ENCODE results near the gene MIA2. TPM values are rescaled to one million over a fixed set of nuclear protein-coding genes. Genes with fewer than 3 reads are reported as not detected.
A peak's percentile ranks its signal among the peaks of the same experiment; 100 is the strongest.
"Not testable (repeated sequence)": the region's sequence is repeated elsewhere in the genome, so short reads cannot be mapped to it uniquely, and the experiment has no call there.

Gene MIA2
- total RNA-seq, 1 experiment from 2014 or later, result 15.0 TPM

DNA sequence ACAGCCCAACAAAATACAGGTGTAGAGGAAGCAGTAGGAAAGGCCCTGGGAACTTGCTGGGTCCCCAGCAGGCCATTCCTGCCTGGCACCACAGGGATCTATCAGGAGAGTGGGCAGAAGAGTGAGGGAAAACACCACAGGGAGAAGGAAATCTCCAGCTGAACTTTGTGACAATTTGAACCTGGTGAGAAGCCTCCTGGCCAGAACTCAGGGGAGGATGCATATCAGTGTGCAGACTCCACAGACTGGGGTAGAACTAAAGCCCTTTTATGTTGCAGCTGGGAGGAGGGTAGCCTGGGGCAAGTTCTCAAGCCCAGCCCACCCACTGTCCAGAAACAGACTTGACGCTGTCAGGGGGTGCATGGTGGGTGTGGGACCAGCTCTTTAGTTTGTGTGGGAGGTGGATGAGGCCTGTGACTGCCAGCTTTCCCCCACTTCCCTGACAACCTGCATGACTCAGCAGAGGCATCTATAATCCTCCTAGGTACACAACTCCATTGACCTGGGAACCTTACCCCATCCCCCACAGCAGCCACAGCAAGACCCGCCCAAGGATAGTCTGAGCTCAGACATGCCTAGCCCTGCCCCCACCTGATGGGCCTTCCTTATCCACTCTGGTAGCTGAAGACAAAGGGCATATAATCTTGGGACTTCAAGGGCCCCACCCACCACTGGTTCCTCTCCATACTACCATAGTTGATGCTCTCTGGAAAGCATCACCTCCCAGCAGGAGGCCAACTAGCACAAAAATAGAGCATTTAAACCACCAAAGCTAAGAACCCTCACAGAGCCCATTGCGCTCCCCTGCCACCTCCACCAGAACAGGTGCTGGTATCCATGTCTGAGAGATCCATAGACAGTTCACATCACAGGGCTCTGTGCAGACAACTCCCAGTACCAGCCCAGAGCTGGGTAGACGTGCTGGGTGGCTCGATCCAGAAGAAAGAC is 29.8 kb upstream of the MIA2 start:
- Histone ChIP-seq H4K91ac (ENCODE audit: insufficient read length, low read depth, low read length) (no peak overlapping the region), H3T11ph (ENCODE audit: low read length) (no peak overlapping the region), H3K4ac (ENCODE audit: low read depth, low read length) (no peak overlapping the region), H4K8ac (replicated peaks; ENCODE audit: insufficient read length, low read depth, low read length) (no peak overlapping the region), H2AK5ac (ENCODE audit: insufficient read length, low read length) (no peak overlapping the region), H4K5ac (ENCODE audit: insufficient read length, low read depth, low read length) (no peak overlapping the region), H2BK20ac (ENCODE audit: low read depth, low read length, poor library complexity, severe bottlenecking) (no peak overlapping the region), H4K20me1 (ENCODE audit: control insufficient read depth, insufficient read depth, insufficient read length) (no peaks in the 10 kb centered on the region), H3K9me3 (ENCODE audit: control insufficient read depth, low read depth, low read length) (no peaks in the 10 kb centered on the region), H3K14ac (ENCODE audit: insufficient read depth, low read length) (no peak overlapping the region; the same call in 1 of the 2 replicates), H3K23me2 (ENCODE audit: insufficient read length, low read depth, low read length, poor library complexity, severe bottlenecking) (no peaks in the 10 kb centered on the region), H3K23ac (ENCODE audit: insufficient read length, low read depth, low read length) (no peak overlapping the region), H3K79me1 (ENCODE audit: insufficient read depth, low read depth, low read length, poor library complexity, severe bottlenecking) (no peaks in the 10 kb centered on the region), H3K56ac (ENCODE audit: insufficient read length, low read depth, low read length) (no peak overlapping the region), H3K79me2 (ENCODE audit: insufficient read depth, low read length) (no peaks in the 10 kb centered on the region), H2BK15ac (ENCODE audit: low read depth, low read length) (no peak overlapping the region), H3K4me2 (ENCODE audit: insufficient read depth, insufficient read length, low read length) (no peak overlapping the region), H3K4me1 (ENCODE audit: insufficient read depth, low read length) (peaks cover 8% of the 10 kb centered on the region; the same call in 1 of the 2 replicates), H3K27me3 (ENCODE audit: insufficient read depth, low read length) (no peaks in the 10 kb centered on the region), H2BK120ac (ENCODE audit: low read depth, low read length, poor library complexity, severe bottlenecking) (no peak overlapping the region), H2BK12ac (ENCODE audit: insufficient read length, low read depth, low read length) (no peak overlapping the region), H3K9ac (ENCODE audit: extremely low read depth, insufficient read length, low read length) (no peak overlapping the region), H3K27ac (ENCODE audit: insufficient read length, low read depth, low read length) (no peak overlapping the region), H3K18ac (ENCODE audit: insufficient read length, low read depth, low read length) (no peak overlapping the region), H2BK5ac (ENCODE audit: insufficient read length, low read length) (no peak overlapping the region), H2AFZ (ENCODE audit: low read length) (no peak overlapping the region)
- peak overlapping the region; percentile 68 to 96 (median 85) for H3K27ac Mint-ChIP-seq
- no peaks in the 10 kb centered on the region; a peak in 1 of 5 replicates for H3K9me3 Mint-ChIP-seq
- H3K27me3 Mint-ChIP-seq (ENCODE audit: low read depth), result no peaks in the 10 kb centered on the region
- H3K4me1 Mint-ChIP-seq, result peaks cover 18 to 22% of the 10 kb centered on the region in 2 experiments
- no CpG with 5 or more reads among the region's 5 CpGs for WGBS (ENCODE audit: extremely low coverage, insufficient read length, low lambda C conversion rate)
- 0 out of 5 replicates have a peak overlapping the region, but pooled peaks of 1 of the 2 experiments have one; percentile 7 for H3K4me3 Mint-ChIP-seq
- H3K36me3 Mint-ChIP-seq (ENCODE audit: insufficient read depth in 1 of 3, low read depth in 3 of 3), result peaks cover 0 to 5% (median 0%) of the 10 kb centered on the region in 3 experiments; a peak in 3 of 7 replicates
- peak; percentile 71 for DNase-seq
- no peak for TF ChIP-seq CTCF (conservative IDR thresholded peaks at IDR 0.05)

DNA sequence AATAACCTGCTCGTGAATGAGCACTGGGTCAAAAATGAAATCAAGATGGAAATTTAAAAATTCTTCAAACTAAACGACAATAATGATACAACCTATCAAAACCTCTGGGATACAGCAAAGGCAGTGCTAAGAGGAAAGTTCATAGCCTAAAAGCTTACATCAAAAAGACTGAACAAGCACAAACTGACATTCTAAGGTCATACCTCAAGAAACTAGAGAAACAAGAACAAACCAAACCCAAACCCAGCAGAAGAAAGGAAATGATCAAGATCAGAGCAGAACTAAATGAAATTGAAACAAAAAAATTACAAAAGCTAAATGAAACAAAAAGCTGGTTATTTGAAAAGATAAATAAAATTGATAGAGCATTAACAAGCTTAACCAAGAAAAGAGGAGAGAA is 26.3 kb upstream of the MIA2 start:
- not testable (repeated sequence) for H3K9me3 ChIP-seq (ENCODE audit: control insufficient read depth, low read depth, low read length); H2BK12ac ChIP-seq (ENCODE audit: insufficient read length, low read depth, low read length); H2BK20ac ChIP-seq (ENCODE audit: low read depth, low read length, poor library complexity, severe bottlenecking); H3K4ac ChIP-seq (ENCODE audit: low read depth, low read length); H2BK5ac ChIP-seq (ENCODE audit: insufficient read length, low read length); H3K14ac ChIP-seq (ENCODE audit: insufficient read depth, low read length); H3K79me1 ChIP-seq (ENCODE audit: insufficient read depth, low read depth, low read length, poor library complexity, severe bottlenecking); H3K4me2 ChIP-seq (ENCODE audit: insufficient read depth, insufficient read length, low read length); H3K27ac Mint-ChIP-seq; H3K79me2 ChIP-seq (ENCODE audit: insufficient read depth, low read length); H3T11ph ChIP-seq (ENCODE audit: low read length); H3K27me3 ChIP-seq (ENCODE audit: insufficient read depth, low read length); H3K9me3 Mint-ChIP-seq; H3K18ac ChIP-seq (ENCODE audit: insufficient read length, low read depth, low read length); H3K27ac ChIP-seq (ENCODE audit: insufficient read length, low read depth, low read length); H3K4me3 Mint-ChIP-seq; H4K91ac ChIP-seq (ENCODE audit: insufficient read length, low read depth, low read length); H4K20me1 ChIP-seq (ENCODE audit: control insufficient read depth, insufficient read depth, insufficient read length); H3K23ac ChIP-seq (ENCODE audit: insufficient read length, low read depth, low read length); H2BK15ac ChIP-seq (ENCODE audit: low read depth, low read length); H4K8ac ChIP-seq (replicated peaks; ENCODE audit: insufficient read length, low read depth, low read length); H3K56ac ChIP-seq (ENCODE audit: insufficient read length, low read depth, low read length); H3K36me3 Mint-ChIP-seq (ENCODE audit: insufficient read depth in 1 of 3, low read depth in 3 of 3); H3K27me3 Mint-ChIP-seq (ENCODE audit: low read depth); H2AFZ ChIP-seq (ENCODE audit: low read length); H3K23me2 ChIP-seq (ENCODE audit: insufficient read length, low read depth, low read length, poor library complexity, severe bottlenecking); H2AK5ac ChIP-seq (ENCODE audit: insufficient read length, low read length); H3K9ac ChIP-seq (ENCODE audit: extremely low read depth, insufficient read length, low read length); DNase-seq; H4K5ac ChIP-seq (ENCODE audit: insufficient read length, low read depth, low read length); H2BK120ac ChIP-seq (ENCODE audit: low read depth, low read length, poor library complexity, severe bottlenecking); H3K4me1 ChIP-seq (ENCODE audit: insufficient read depth, low read length)
- H3K4me1 Mint-ChIP-seq, result peaks cover 30 to 31% of the 10 kb centered on the region in 2 experiments
- no CpG with 5 or more reads among the region's 2 CpGs for WGBS (ENCODE audit: extremely low coverage, insufficient read length, low lambda C conversion rate)
